Ishikawa (cell line): ENCODE data around the gene CYTH4.

Experiments
- CEBPB ChIP-seq: IDR thresholded peaks from 2 replicates; pipeline ENCODE4 v1.6.1; 2012
- EGR1 ChIP-seq: IDR thresholded peaks from 2 replicates; pipeline ENCODE4 v1.6.1; 2012
- EP300 ChIP-seq: IDR thresholded peaks from 2 replicates; pipeline ENCODE4 v1.6.1; 2012; ENCODE audit warnings: borderline replicate concordance
- MAX ChIP-seq: IDR thresholded peaks from 2 replicates; pipeline ENCODE4 v1.6.1; 2012
- NFIC ChIP-seq: IDR thresholded peaks from 2 replicates; pipeline ENCODE4 v1.6.1; 2012
- TAF1 ChIP-seq: IDR thresholded peaks from 2 replicates; pipeline ENCODE4 v1.6.1; 2012; ENCODE audit warnings: low read depth, mild to moderate bottlenecking
- YY1 ChIP-seq: IDR thresholded peaks from 2 replicates; pipeline ENCODE4 v1.6.1; 2012; ENCODE audit warnings: low read depth

DNA sequence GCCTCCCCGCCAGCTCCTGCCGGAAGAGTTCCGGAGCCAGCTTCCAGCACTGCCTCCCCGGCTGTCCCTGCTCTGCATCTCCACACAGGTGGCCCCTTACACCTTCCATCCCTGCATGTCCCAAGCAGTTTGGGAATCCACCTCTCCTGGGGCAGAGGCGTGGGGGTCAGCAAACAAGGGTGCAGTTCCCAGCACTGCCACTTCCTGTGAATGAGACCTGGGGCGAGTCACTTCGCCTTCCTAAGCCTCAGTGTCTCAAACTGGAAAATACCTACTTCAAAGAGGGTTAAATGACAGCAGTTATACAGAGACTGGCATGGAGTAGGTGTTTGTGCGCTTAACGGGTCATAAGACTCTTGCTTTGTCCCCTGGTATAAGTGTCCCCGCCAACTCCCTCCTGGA, 5.2 kb downstream of the CYTH4 start:
- TF ChIP-seq YY1 (no peak), CEBPB (no peak), EP300 (no peak), NFIC (no peak), TAF1 (no peak), EGR1 (no peak), MAX (no peak)
